Tibial nerve (tissue), 4 donors: Measurements from ENCODE around the gene CLEC6A. TPM values are rescaled to one million over a fixed set of nuclear protein-coding genes. Genes with fewer than 3 reads are reported as not detected.
A peak's percentile ranks its signal among the peaks of the same experiment; 100 is the strongest.

Experiments used
- DNase-seq, 2 donors: peaks; one replicate each; pipeline ENCODE4 v3.0.0-alpha.2; 2019; ENCODE audit warnings: low spot score in 2 of 2
- H3K27ac ChIP-seq, 4 donors: fragments of 200-600 bp; sonication (generic) in 3 of 4; one replicate each; pipeline ENCODE4 v1.5.1; 2017 to 2019; ENCODE audit warnings: mild to moderate bottlenecking in 1 of 4
- H3K27me3 ChIP-seq, 2 donors: fragments of 200-600 bp; sonication (generic) in 1 of 2; one replicate each; pipeline versions ENCODE4 v1.5.1 to v1.6.0; 2017 to 2019
- H3K36me3 ChIP-seq, 3 donors: fragments of 200-600 bp; sonication (generic); one replicate each; pipeline ENCODE4 v1.5.1; 2018 to 2019
- H3K4me1 ChIP-seq, 4 donors: fragments of 200-600 bp; sonication (generic) in 3 of 4; one replicate each; pipeline ENCODE4 v1.5.1; 2017 to 2019
- H3K4me3 ChIP-seq, 4 donors: fragments of 200-600 bp; sonication (generic) in 3 of 4; one replicate each; pipeline ENCODE4 v1.5.1; 2017 to 2019; ENCODE audit warnings: mild to moderate bottlenecking in 1 of 4, moderate library complexity in 1 of 4
- H3K9me3 ChIP-seq, 4 donors: fragments of 200-600 bp; sonication (generic) in 3 of 4; one replicate each; pipeline ENCODE4 v1.5.1; 2017 to 2019
- CTCF ChIP-seq, 5 experiments: fragments of 200-600 bp in 3 of 5; fragments of 450-650 bp in 2 of 5; sonication (generic) in 3 of 5; IDR thresholded peaks; one replicate each; pipeline ENCODE4 v1.5.1; 2016 to 2019; ENCODE audit warnings: antibody characterized with exemption in 5 of 5, mild to moderate bottlenecking in 3 of 5, moderate library complexity in 2 of 5
- EP300 ChIP-seq, 2 donors: sonication (generic); formaldehyde crosslinking; IDR thresholded peaks; one replicate each; pipeline ENCODE4 v1.6.1; 2017; ENCODE audit warnings: antibody characterized with exemption in 2 of 2, mild to moderate bottlenecking in 1 of 2
- POLR2A ChIP-seq, 2 donors: fragments of 450-650 bp; IDR thresholded peaks; one replicate each; pipeline ENCODE4 v1.6.1; 2017; ENCODE audit warnings: antibody characterized with exemption in 2 of 2, mild to moderate bottlenecking in 2 of 2, moderate library complexity in 2 of 2
- WGBS, 2 donors: methylation state at CpG; one replicate each; pipeline ENCODE4 v1.1.5; 2018; 5-methylcytosine and 5-hydroxymethylcytosine counted together
- total RNA-seq, 4 donors: library from RNA; depleted of rRNA; stranded (reverse); fragments of >200 nt; gene quantifications; one replicate each; pipeline ENCODE4 v1.1.0, GENCODE V29; 2016

The CLEC6A gene
- total RNA-seq, 4 donors from 2014 or later: not detected

DNA sequence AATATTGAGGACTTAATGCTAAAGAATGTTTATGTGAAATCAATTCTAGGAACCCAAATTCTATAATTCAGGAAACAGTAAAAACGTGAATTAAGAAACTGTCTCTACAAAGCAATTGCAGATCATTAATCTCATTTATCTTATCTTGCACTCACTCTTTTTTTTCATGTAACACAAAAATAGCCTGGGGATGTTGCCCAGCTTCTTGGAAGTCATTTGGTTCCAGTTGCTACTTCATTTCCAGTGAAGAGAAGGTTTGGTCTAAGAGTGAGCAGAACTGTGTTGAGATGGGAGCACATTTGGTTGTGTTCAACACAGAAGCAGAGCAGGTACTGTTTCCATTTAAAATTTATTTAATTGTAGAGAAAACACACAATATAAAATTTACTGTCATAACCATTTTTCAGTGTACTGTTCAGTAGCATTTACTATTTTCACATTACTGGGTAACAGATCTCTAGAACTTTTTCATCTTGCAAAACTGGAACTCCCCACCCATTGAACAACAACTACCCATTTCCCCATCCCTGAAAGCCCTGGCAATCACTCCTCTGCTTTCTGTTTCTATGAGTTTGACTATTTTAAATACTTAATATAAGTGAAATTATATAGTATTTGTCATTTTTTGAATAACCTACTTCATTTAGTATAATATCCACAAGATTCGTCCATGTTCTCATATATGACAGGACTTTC lies 9.7 kb downstream of the CLEC6A start:
- H3K27me3 ChIP-seq: no peaks in the 10 kb centered on the region
- H3K27ac ChIP-seq: no peak overlapping the region
- H3K4me3 ChIP-seq: no peak overlapping the region
- TF ChIP-seq CTCF (IDR thresholded peaks at IDR 0.05): no peak
- no peak for TF ChIP-seq EP300 (IDR thresholded peaks at IDR 0.05)
- TF ChIP-seq POLR2A (IDR thresholded peaks at IDR 0.05): no peak
- no peak for DNase-seq
- 0 to 41% methylated on average over 2 of the region's 2 CpGs for WGBS, 2 donors
- H3K4me1 ChIP-seq: no peaks in the 10 kb centered on the region
- H3K9me3 ChIP-seq: no peaks in the 10 kb centered on the region
- H3K36me3 ChIP-seq: no peaks in the 10 kb centered on the region

- H3K4me1 ChIP-seq: no peaks in the 10 kb centered on the region
- TF ChIP-seq EP300 (IDR thresholded peaks at IDR 0.05) (peak in 1 of 2 donors; percentile 11), POLR2A (IDR thresholded peaks at IDR 0.05) (no peak)
- DNase-seq: no peak
- H3K9me3 ChIP-seq: no peaks in the 10 kb centered on the region
- no peak overlapping the region for H3K27ac ChIP-seq
- no peak overlapping the region for H3K4me3 ChIP-seq
- H3K36me3 ChIP-seq: no peaks in the 10 kb centered on the region
- no peaks in the 10 kb centered on the region for H3K27me3 ChIP-seq
These were observed 10.5 kb downstream of the CLEC6A start for GRCh38 chr12:8466241-8466640.

DNA sequence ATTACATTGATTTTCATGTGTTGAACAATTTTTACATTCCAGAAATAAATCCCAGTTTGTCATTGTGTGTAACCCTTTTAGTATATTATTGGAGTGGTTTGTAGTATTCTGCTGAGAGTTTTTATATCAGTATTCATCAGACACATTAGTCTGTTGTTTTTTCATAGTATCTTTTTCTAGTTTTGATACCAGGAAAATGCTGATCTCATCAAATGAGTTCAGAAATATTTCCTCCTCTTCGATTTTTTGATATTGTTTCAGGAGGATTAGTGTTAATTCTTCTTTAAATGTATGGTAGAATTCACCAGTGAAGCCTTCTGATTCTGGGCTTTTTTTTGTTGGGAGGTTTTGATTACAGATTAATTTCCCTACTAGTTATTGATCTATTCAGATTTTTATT lies 15.3 kb downstream of the CLEC6A start:
- H3K4me3 ChIP-seq: no peak overlapping the region
- 66 to 68% methylated on average over 1 of the region's 1 CpG for WGBS, 2 donors
- H3K27ac ChIP-seq: no peak overlapping the region
- H3K4me1 ChIP-seq: no peaks in the 10 kb centered on the region
- no peaks in the 10 kb centered on the region for H3K27me3 ChIP-seq
- no peaks in the 10 kb centered on the region for H3K36me3 ChIP-seq
- H3K9me3 ChIP-seq: no peaks in the 10 kb centered on the region
- DNase-seq: no peak
- no peak for TF ChIP-seq POLR2A (IDR thresholded peaks at IDR 0.05)
- TF ChIP-seq CTCF (IDR thresholded peaks at IDR 0.05): no peak
- TF ChIP-seq EP300 (IDR thresholded peaks at IDR 0.05): no peak

DNA sequence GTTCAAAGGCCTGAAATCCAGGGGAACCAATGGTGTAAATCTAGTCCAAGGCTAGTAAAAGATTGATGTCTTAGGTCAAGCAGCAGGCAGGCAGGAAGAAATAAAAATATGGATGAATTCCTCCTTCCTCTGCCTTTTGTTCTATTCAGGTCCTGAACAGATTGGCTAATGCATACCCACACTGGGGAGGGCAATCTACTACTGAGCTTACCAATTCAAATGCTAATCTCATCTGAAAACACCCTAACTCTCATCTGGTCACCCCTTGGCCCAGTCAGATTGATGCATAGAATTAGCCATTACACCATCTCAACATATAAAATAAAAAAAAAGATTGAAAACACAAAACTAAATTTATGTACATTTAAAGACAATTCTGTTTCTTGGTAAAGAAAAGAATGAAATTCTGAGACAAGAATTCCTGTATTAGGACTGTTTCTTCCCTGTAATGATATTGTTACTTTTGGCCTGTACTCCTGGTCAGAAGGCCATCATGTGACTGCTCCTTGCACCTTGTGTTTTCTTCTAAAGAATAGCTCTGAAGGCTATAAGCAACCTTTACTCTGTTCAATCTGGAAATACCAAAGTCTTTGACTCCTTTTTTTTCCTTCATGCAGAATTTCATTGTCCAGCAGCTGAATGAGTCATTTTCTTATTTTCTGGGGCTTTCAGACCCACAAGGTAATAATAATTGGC lies 19.9 kb downstream of the CLEC6A start:
- TF ChIP-seq POLR2A (IDR thresholded peaks at IDR 0.05) (no peak), CTCF (IDR thresholded peaks at IDR 0.05) (no peak), EP300 (IDR thresholded peaks at IDR 0.05) (no peak)
- Histone ChIP-seq H3K9me3 (no peaks in the 10 kb centered on the region), H3K27ac (no peak overlapping the region), H3K36me3 (no peaks in the 10 kb centered on the region), H3K4me1 (no peaks in the 10 kb centered on the region), H3K4me3 (no peak overlapping the region), H3K27me3 (no peaks in the 10 kb centered on the region)
- DNase-seq: no peak

DNA sequence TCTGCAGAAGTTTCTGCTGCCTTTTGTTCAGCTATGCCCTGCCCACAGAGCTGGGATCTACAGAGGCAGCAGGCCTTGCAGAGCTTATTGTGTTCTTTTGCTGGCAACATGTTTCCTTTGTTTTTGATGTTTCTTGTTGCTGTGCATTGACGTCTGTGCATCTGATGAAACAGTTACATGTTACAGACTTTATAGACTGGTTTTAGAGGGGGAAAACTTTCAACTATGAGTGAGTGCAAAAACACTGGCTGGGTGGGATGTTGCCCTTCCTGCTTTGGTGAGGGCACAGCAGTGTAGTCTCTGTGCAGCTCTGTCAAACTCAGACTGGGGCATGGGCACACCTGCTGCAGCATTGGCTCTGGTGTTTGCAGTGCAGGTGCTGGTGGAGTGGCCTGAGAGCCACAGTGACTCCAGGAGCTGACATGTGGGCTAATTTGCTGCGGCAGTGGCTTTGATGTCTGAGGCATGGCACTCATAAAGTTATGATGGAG lies 26.9 kb downstream of the CLEC6A start:
- no peak for DNase-seq
- TF ChIP-seq EP300 (IDR thresholded peaks at IDR 0.05) (no peak), CTCF (IDR thresholded peaks at IDR 0.05) (no peak), POLR2A (IDR thresholded peaks at IDR 0.05) (no peak)

More for the DNA sequence above, 26.9 kb downstream of the CLEC6A start:
- 57 to 63% methylated on average over 1 to 2 of the region's 2 CpGs for WGBS, 2 donors
- Histone ChIP-seq H3K4me1 (no peaks in the 10 kb centered on the region), H3K27ac (no peak overlapping the region), H3K27me3 (no peaks in the 10 kb centered on the region), H3K4me3 (no peak overlapping the region), H3K9me3 (no peaks in the 10 kb centered on the region), H3K36me3 (no peaks in the 10 kb centered on the region)
